ENCODE measurements around the gene SV2C. TPM values are rescaled to one million over a fixed set of nuclear protein-coding genes. Genes with fewer than 3 reads are reported as not detected.

Gene SV2C
- total and polyA plus RNA-seq, 2 donors (not counting 1 experiment from before 2014, with no cell fraction given), result not detected

DNA sequence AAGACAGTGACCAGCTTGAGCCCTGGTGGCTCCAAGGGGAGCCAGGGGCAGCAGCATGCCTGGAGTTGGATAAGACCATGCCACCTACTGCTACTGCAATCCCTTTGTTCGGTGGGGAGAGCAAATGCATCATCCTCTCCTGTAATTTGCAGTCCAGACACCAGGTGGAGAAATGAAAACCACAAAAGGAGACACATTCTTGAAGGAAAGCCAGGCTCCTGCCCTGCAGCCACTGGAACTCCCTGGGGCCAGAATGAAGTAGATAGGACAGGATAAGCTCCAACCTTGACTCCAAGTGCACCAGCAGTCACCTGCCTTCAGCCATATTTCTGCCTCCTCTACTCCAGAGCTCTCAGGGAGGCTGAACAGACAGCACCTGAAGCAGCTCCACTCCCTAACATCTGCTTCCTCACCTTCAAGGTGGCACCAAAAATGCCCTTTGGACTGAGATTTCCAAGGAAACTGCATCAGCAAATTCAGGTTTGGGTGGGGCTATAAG lies 254.8 kb downstream of the SV2C start:
- Histone ChIP-seq H3K4me2 (replicated peaks; ENCODE audit: low read depth, low read length, poor library complexity, severe bottlenecking) (no peak overlapping the region), H3K79me2 (ENCODE audit: control insufficient read depth, insufficient read depth, low read length) (no peaks in the 10 kb centered on the region)
- POLR2A ChIA-PET, result no interaction called here

More for the DNA sequence above, 254.8 kb downstream of the SV2C start:
- H4K20me1 ChIP-seq (ENCODE audit: control insufficient read depth, insufficient read depth, low read length, poor library complexity, severe bottlenecking), result no peaks in the 10 kb centered on the region
- peaks cover 0 to 3% (median 0%) of the 10 kb centered on the region in 3 donors for H3K9me3 ChIP-seq (ENCODE audit: control extremely low read depth in 1 of 3, control insufficient read depth in 2 of 3, insufficient read depth in 1 of 3, low read length in 2 of 3)
- no CpG with 5 or more reads among the region's 1 CpG for WGBS (ENCODE audit: insufficient coverage)
- peaks cover 4 to 11% of the 10 kb centered on the region in 2 donors for H3K4me1 ChIP-seq (ENCODE audit: control insufficient read depth in 2 of 2, insufficient read depth in 2 of 2, low read length in 2 of 2)
- H3K27ac ChIP-seq (ENCODE audit: low read length in 2 of 2), result no peak overlapping the region
- H3K27me3 ChIP-seq (replicated peaks in 1 of 4; ENCODE audit: control extremely low read depth in 1 of 4, control insufficient read depth in 3 of 4, insufficient read depth in 4 of 4, low read length in 3 of 4), result no peaks in the 10 kb centered on the region
- no peak overlapping the region for H3K4me3 Mint-ChIP-seq
- peaks cover 9% of the 10 kb centered on the region for H3K27me3 Mint-ChIP-seq
- no peak overlapping the region for H3K9ac ChIP-seq (ENCODE audit: low read length)
- TF ChIP-seq CTCF (IDR thresholded peaks at IDR 0.05) (peak; percentile 23), EZH2 (IDR thresholded peaks at IDR 0.05; ENCODE audit: borderline replicate concordance, insufficient read depth, low read depth, low read length, poor library complexity, severe bottlenecking) (no peak)
- no peaks in the 10 kb centered on the region for H3K9me3 Mint-ChIP-seq (ENCODE audit: insufficient read depth)
- no peaks in the 10 kb centered on the region for H3K36me3 ChIP-seq (replicated peaks in 1 of 2; ENCODE audit: control extremely low read depth in 1 of 2, control insufficient read depth in 1 of 2, extremely low read depth in 1 of 2, insufficient read depth in 2 of 2, low read length in 1 of 2)
- H3K4me1 Mint-ChIP-seq, result peaks cover 6% of the 10 kb centered on the region
- ATAC-seq (ENCODE audit: low read depth), result peak; percentile 39
- no peak overlapping the region for H2AFZ ChIP-seq (ENCODE audit: insufficient read depth, low read depth, low read length, poor library complexity, severe bottlenecking)
- no peak overlapping the region for H3K4me3 ChIP-seq (ENCODE audit: control extremely low read depth in 1 of 5, extremely low read depth in 1 of 5, insufficient read depth in 1 of 5, low read depth in 2 of 5, low read length in 4 of 5)
- CTCF ChIA-PET, result interaction anchor here (0.6 to 1.4 kb wide), 5 partner anchors 14 to 302 kb away, joined by 3 to 11 read pairs (median 4); no protein-coding TSS in a partner anchor
- intact Hi-C loops (cut with micrococcal nuclease), result loop anchor here (5.0 to 10.0 kb wide), 2 partner anchors 64 to 207 kb away; partner anchors contain the start of gene IQGAP2
- no peak overlapping the region for H3K27ac Mint-ChIP-seq
- peak; percentile 63 for DNase-seq
